Kidney epithelial cell (primary cell): ENCODE measurements around the gene SHCBP1. TPM values are rescaled to one million over a fixed set of nuclear protein-coding genes. Genes with fewer than 3 reads are reported as not detected.

Source experiments
- DNase-seq: peaks from one replicate; pipeline ENCODE4 v3.0.0-alpha.2; 2010; ENCODE audit warnings: low read depth
- H3K27me3 ChIP-seq: 2 replicates; pipeline ENCODE4 v1.6.0; 2011; ENCODE audit warnings: low read length; ENCODE audit not compliant: control insufficient read depth, insufficient read depth
- H3K36me3 ChIP-seq: 2 replicates; pipeline ENCODE4 v1.5.1; 2011; ENCODE audit warnings: low read length; ENCODE audit not compliant: control insufficient read depth, insufficient read depth
- H3K4me3 ChIP-seq: 2 replicates; pipeline ENCODE4 v1.5.1; 2011; ENCODE audit warnings: low read depth, mild to moderate bottlenecking, control low read depth, low read length
- total RNA-seq: library from RNA; depleted of rRNA; stranded (reverse); fragments of >200 nt; gene quantifications from 2 replicates; pipeline ENCODE4 v1.2.3, GENCODE V29; 2015
- TF ChIP-seq, protein P1 (sequence below): IDR thresholded peaks from 2 replicates; pipeline ENCODE4 v1.5.1; 2011; ENCODE audit warnings: mild to moderate bottlenecking, moderate library complexity, low read length, control low read depth, inconsistent platforms; ENCODE audit not compliant: insufficient read depth, poor library complexity, severe bottlenecking

Gene SHCBP1
- total RNA-seq, 1 donor from 2014 or later = 3.7 TPM

- no peak for DNase-seq
- Histone ChIP-seq H3K36me3 (no peaks in the 10 kb centered on the region), H3K4me3 (no peak overlapping the region), H3K27me3 (no peaks in the 10 kb centered on the region)
- TF ChIP-seq, protein P1, sequence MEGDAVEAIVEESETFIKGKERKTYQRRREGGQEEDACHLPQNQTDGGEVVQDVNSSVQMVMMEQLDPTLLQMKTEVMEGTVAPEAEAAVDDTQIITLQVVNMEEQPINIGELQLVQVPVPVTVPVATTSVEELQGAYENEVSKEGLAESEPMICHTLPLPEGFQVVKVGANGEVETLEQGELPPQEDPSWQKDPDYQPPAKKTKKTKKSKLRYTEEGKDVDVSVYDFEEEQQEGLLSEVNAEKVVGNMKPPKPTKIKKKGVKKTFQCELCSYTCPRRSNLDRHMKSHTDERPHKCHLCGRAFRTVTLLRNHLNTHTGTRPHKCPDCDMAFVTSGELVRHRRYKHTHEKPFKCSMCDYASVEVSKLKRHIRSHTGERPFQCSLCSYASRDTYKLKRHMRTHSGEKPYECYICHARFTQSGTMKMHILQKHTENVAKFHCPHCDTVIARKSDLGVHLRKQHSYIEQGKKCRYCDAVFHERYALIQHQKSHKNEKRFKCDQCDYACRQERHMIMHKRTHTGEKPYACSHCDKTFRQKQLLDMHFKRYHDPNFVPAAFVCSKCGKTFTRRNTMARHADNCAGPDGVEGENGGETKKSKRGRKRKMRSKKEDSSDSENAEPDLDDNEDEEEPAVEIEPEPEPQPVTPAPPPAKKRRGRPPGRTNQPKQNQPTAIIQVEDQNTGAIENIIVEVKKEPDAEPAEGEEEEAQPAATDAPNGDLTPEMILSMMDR = no peak
These were observed 38.9 kb downstream of the SHCBP1 start for GRCh38 chr16:46582313-46582712.

DNA sequence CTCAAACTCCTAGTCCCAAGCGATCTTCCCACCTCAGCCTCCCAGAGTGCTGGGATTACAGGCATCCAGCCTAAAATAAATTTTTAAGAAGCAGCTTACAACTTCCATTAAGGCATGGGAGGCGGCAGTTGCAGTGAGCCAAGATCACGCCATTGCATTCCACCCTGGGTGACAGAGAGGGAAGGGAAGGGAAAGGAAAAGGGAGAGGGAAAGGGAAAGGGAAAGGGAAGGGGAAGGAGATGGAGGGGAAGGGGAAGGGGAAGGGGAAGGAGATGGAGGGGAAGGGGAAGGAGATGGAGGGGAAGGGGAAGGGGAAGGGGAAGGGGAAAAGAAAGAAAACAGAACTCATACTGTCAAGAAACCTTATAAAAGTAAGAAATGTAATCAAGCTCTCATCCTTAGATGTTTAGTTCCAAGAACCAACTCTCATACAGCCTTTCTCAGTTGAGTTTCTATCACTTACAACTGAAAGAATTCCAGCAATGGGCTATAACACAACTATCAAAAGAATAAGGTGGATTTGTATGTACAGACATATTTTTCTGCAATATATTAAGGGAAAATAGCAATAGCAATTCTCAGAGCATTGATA is 43.1 kb downstream of the SHCBP1 start:
- no peak overlapping the region for H3K4me3 ChIP-seq
- TF ChIP-seq, protein P1 = no peak
- no peaks in the 10 kb centered on the region for H3K36me3 ChIP-seq
- no peak for DNase-seq
- no peaks in the 10 kb centered on the region for H3K27me3 ChIP-seq

GRCh38 chr16:46573834-46574159 is 47.4 kb downstream of the SHCBP1 start:
- Histone ChIP-seq H3K4me3 (no peak overlapping the region), H3K27me3 (no peaks in the 10 kb centered on the region), H3K36me3 (no peaks in the 10 kb centered on the region)
- TF ChIP-seq, protein P1 = no peak
- DNase-seq = no peak

GRCh38 chr16:46573008-46573833 is 48.0 kb downstream of the SHCBP1 start:
- H3K27me3 ChIP-seq = no peaks in the 10 kb centered on the region
- TF ChIP-seq, protein P1 = no peak
- peak; percentile 14 for DNase-seq
- H3K36me3 ChIP-seq = no peaks in the 10 kb centered on the region
- H3K4me3 ChIP-seq = no peak overlapping the region

DNA sequence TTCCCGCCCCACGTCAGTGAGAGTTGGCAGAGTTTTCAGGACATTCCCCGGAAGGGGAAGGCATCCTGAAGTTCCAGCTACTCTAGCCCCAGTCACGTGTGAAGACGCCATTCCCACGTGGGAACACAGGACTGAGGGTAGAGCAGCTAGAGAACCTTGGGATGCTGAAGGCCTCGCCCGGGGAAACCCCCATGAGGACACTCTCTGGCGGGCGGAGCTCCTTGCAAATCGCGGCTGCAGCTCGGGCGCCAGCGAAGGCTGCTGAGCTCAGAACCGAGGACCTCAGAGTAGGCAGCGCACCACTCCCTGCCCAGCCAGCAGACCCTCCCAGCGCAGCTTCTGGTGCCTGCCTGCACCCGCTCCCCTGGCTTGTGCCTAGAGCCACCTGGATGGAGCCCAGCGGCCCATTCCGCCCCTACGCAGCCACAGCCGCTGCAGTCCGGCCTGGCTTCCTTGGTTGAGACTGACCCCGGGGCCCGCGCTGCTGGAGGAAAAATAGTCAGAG is 51.9 kb downstream of the SHCBP1 start:
- no peak overlapping the region for H3K4me3 ChIP-seq
- no peak for DNase-seq
- no peaks in the 10 kb centered on the region for H3K36me3 ChIP-seq
- TF ChIP-seq, protein P1 = no peak
- no peaks in the 10 kb centered on the region for H3K27me3 ChIP-seq
